ENCODE results near the gene EXOSC7.

EXOSC7 gene

GRCh38 chr3:45055411-45056143 is 79.5 kb downstream of the EXOSC7 start:
- DNase-seq (ENCODE audit: low read depth in 2 of 2), result no peak

DNA sequence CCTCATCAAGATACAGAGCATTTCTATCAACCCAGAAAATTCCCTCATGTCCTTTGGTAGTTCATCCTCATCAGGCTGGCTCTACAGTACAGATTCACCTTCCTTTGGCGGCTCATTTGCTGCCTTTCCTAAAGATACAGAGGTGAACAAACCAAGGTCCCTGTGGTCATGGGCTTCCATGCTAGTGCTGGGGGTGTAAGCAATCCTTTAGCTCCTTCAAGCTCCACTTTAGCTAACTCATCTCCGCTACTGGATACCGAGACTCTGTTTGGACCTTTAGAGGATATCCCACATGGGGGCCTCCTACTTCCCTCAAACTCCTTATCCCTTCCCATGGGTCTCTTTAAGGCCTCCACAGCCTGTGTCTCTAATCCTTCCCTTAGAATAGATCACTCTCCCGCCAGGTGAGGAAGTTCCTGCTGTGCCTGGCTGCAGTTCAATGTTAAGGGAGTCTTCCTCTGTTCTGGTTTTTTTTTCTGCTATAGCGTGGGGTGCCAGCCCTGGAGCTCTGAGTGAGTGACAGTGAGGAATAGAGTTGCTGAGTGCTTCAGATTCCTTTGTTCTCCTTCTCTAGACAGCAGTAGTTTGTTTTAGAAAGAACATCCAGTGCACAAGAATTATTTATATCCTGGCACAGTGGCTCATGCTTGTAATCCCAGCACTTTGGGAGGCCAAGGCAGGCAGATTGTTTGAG is 80.7 kb downstream of the EXOSC7 start:
- no peak for DNase-seq (ENCODE audit: low read depth in 2 of 2)

DNA sequence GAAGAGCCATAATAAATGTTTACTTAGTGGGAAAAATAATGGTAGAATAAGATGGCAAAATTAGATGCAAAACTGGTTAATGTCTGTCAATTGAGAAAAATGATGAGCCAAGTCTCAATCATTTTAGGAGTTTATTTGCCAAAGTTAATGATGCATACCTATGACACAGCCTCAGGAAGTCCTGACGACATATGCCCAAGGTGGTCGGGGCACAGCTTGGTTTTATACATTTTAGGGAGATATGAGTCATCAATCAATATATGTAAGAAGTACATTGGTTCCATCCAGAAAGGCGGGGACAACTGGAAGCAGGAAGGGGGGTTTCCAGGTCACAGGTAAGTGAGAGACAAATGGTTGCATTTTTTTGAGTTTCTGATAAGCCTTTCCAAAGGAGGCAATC is 81.5 kb downstream of the EXOSC7 start:
- no peak for DNase-seq (ENCODE audit: low read depth in 2 of 2)

- DNase-seq (ENCODE audit: low read depth in 2 of 2), result no peak
Observed at GRCh38 chr3:45059132-45059531, 83.1 kb downstream of the EXOSC7 start.

DNA sequence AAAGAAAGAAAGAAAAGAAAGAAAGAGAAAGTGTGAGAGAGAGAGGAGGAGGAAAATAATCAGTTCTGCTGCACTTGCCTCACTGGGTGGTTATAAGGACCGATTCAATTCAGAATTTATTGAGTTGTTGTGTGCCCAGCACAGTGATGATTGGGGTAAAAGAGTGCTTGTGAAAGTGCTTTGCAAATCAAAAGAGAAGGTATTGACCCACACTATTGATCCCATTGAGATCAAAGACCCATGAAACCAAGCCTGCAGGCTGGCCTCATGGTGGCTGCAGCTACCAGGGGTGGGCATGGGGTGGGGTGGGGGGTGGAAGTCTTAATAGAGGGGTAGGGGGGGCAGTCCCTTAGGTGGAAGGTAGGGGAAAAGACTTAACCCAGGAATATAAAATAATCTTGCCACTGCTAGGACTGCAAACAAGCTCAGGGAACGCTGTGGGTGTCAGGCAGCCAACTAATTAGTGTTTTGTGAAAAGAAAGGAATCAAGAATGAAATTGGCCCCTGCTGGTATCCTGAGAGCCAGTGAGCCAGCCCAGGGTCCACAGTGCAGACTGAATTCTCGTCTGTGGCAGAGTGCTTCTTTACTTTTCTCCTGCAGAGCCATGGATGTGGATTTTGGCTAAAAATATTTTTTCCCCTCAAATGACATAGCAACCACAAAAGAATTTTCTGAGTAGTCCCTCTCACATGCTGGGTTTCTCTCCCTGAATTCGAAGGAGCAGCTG is 84.3 kb downstream of the EXOSC7 start:
- no peak for DNase-seq (ENCODE audit: low read depth in 2 of 2)
